MCF 10A (cell line): Measurements from ENCODE around the gene NUPR2. TPM values are rescaled to one million over a fixed set of nuclear protein-coding genes. Genes with fewer than 3 reads are reported as not detected.
A peak's percentile ranks its signal among the peaks of the same experiment; 100 is the strongest.
"Not testable (repeated sequence)": the region's sequence is repeated elsewhere in the genome, so short reads cannot be mapped to it uniquely, and the experiment has no call there.

Source experiments
- BruUV-seq: library from RNA; stranded (reverse); fragments of 400-500 nt; replicated peaks from 2 replicates; lab custom pipeline; 2021; lab: Mats Ljungman, UMichigan
- CTCF ChIA-PET: fragments of 300-600 bp; sonication (Branson Sonifier 250); formaldehyde crosslinking; extraction: SDS; loops from one replicate; lab custom pipeline; 2021; ENCODE audit warnings: antibody characterized with exemption, inconsistent platforms; lab: Yijun Ruan, JAX
- POLR2A ChIA-PET: fragments of 300-600, 350-650 bp; sonication (Branson Sonifier 250); formaldehyde crosslinking; extraction: SDS; loops from one replicate; lab custom pipeline; 2020; ENCODE audit warnings: antibody characterized with exemption, inconsistent platforms; lab: Yijun Ruan, JAX
- DNase-seq: peaks from one replicate; pipeline ENCODE4 v3.0.0-alpha.2; 2018; ENCODE audit not compliant: unreplicated experiment
- H3K27ac Mint-ChIP-seq: one replicate; pipeline ENCODE4 v1.8.0; 2022; ENCODE audit warnings: mild to moderate bottlenecking, low read depth, mixed read lengths; ENCODE audit not compliant: unreplicated experiment
- H3K27me3 Mint-ChIP-seq: one replicate; pipeline ENCODE4 v1.8.0; 2022; ENCODE audit warnings: mixed read lengths; ENCODE audit not compliant: insufficient read depth, unreplicated experiment
- H3K36me3 Mint-ChIP-seq: one replicate; pipeline ENCODE4 v1.8.0; 2022; ENCODE audit warnings: mild to moderate bottlenecking, moderate library complexity, mixed read lengths; ENCODE audit not compliant: insufficient read depth, unreplicated experiment
- H3K4me1 Mint-ChIP-seq: one replicate; pipeline ENCODE4 v1.8.0; 2022; ENCODE audit warnings: mixed read lengths; ENCODE audit not compliant: insufficient read depth, unreplicated experiment
- H3K4me3 Mint-ChIP-seq: one replicate; pipeline ENCODE4 v1.8.0; 2022; ENCODE audit warnings: mild to moderate bottlenecking, moderate library complexity, mixed read lengths; ENCODE audit not compliant: unreplicated experiment
- H3K9me3 Mint-ChIP-seq: one replicate; pipeline ENCODE4 v1.8.0; 2022; ENCODE audit warnings: mixed read lengths; ENCODE audit not compliant: unreplicated experiment
- CTCF ChIP-seq: fragments of 200-600 bp; IDR thresholded peaks from one replicate; pipeline ENCODE4 v1.8.0; 2022; ENCODE audit warnings: antibody characterized with exemption, mild to moderate bottlenecking; ENCODE audit not compliant: unreplicated experiment
- intact Hi-C: fragments of 100-400 bp; cut with micrococcal nuclease; formaldehyde crosslinking; loops from 2 replicates; pipeline ENCODE4 v1.14.1; 2022
- total RNA-seq: library from RNA; stranded (reverse); gene quantifications from 2 replicates; pipeline ENCODE4 v1.2.3, GENCODE V29; 2022

Gene NUPR2
- total RNA-seq, 1 experiment from 2014 or later = not detected

- H3K9me3 Mint-ChIP-seq = no peaks in the 10 kb centered on the region
- no TSS peak for BruUV-seq
These were observed 8.3 kb downstream of the NUPR2 start for GRCh38 chr7:56107954-56108258.

GRCh38 chr7:56106108-56107073 lies 9.8 kb downstream of the NUPR2 start, which contains the start of gene CHCHD2:
TSS of gene CHCHD2 (minus strand) at chr7:56106476. CDS start at chr7:56106413, 63 bp downstream.
- Mint-ChIP-seq H3K27me3 (no peaks in the 10 kb centered on the region), H3K9me3 (no peaks in the 10 kb centered on the region), H3K4me1 (no peaks in the 10 kb centered on the region), H3K27ac (peak within 1 kb of the TSS; percentile 99), H3K4me3 (peak within 1 kb of the TSS; percentile 99), H3K36me3 (peaks cover 40% of the 10 kb centered on the region)
- intact Hi-C loops = no loop called here
- peak; percentile 98 for DNase-seq
- POLR2A ChIA-PET = interaction anchor here (0.6 to 2.4 kb wide), 21 partner anchors 8 to 740 kb away, joined by 3 to 22 read pairs (median 3); partner anchors contain the start of genes CCT6A, PHKG1, PSPH and SUMF2
- CTCF ChIA-PET = interaction anchor here (0.6 to 1.1 kb wide), 3 partner anchors 14 to 458 kb away, joined by 3 to 4 read pairs (median 3); partner anchors contain the start of gene PHKG1
- TSS peak; percentile 94 for BruUV-seq
- no peak for TF ChIP-seq CTCF

More at GRCh38 chr7:56107954-56108258, 8.3 kb downstream of the NUPR2 start:
- intact Hi-C loops = no loop called here
- DNase-seq = no peak
- Mint-ChIP-seq H3K27ac (no peak overlapping the region), H3K36me3 (peaks cover 25% of the 10 kb centered on the region), H3K4me1 (no peaks in the 10 kb centered on the region), H3K4me3 (no peak overlapping the region), H3K27me3 (no peaks in the 10 kb centered on the region)
- no peak for TF ChIP-seq CTCF
- CTCF ChIA-PET = no interaction called here
- POLR2A ChIA-PET = interaction anchor here (0.6 kb wide), 2 partner anchors 32 to 108 kb away, joined by 3 read pairs; no protein-coding TSS in a partner anchor

- Mint-ChIP-seq H3K4me3 (peak overlapping the region; percentile 99), H3K36me3 (peaks cover 49% of the 10 kb centered on the region), H3K27ac (peak overlapping the region; percentile 99), H3K4me1 (no peaks in the 10 kb centered on the region), H3K27me3 (no peaks in the 10 kb centered on the region), H3K9me3 (no peaks in the 10 kb centered on the region)
- no peak for TF ChIP-seq CTCF
- BruUV-seq = no TSS peak
- intact Hi-C loops = no loop called here
- ChIA-PET CTCF (interaction anchor here (0.6 to 1.1 kb wide), 4 partner anchors 13 to 1071 kb away, joined by 3 to 6 read pairs (median 4); partner anchors contain the start of gene PHKG1), POLR2A (interaction anchor here (0.6 to 2.4 kb wide), 13 partner anchors 7 to 739 kb away, joined by 3 to 22 read pairs (median 4); partner anchors contain the start of genes CCT6A, PHKG1, PSPH and SUMF2)
- peak; percentile 55 for DNase-seq
These were observed 10.7 kb downstream of the NUPR2 start for GRCh38 chr7:56105508-56105907.

GRCh38 chr7:56104138-56104537 lies 12.1 kb downstream of the NUPR2 start:
- H3K27ac Mint-ChIP-seq, H3K4me3 Mint-ChIP-seq, DNase-seq, H3K4me1 Mint-ChIP-seq, BruUV-seq, intact Hi-C loops, H3K27me3 Mint-ChIP-seq, H3K9me3 Mint-ChIP-seq: not testable (repeated sequence)
- POLR2A ChIA-PET = interaction anchor here (0.6 kb wide), 1 partner anchor 33 kb away, joined by 3 read pairs; no protein-coding TSS in a partner anchor
- peaks cover 62% of the 10 kb centered on the region for H3K36me3 Mint-ChIP-seq
- CTCF ChIA-PET = interaction anchor here (0.6 to 0.8 kb wide), 2 partner anchors 11 to 30 kb away, joined by 3 to 7 read pairs; no protein-coding TSS in a partner anchor
